Activated CD4-positive, alpha-beta T cell treated with anti-CD3 and anti-CD28 coated beads, Interleukin-2, amount 50 U/mL, for 24 hours (primary cell): ENCODE results near the gene ALG10.
"Not testable (repeated sequence)": the region's sequence is repeated elsewhere in the genome, so short reads cannot be mapped to it uniquely, and the experiment has no call there.

ENCODE experiments used
- DNase-seq, 2 donors: peaks; one replicate each; pipeline ENCODE4 v3.0.0-alpha.2; 2020; ENCODE audit warnings: low read depth in 1 of 2, low spot score in 1 of 2

The ALG10 gene, protein sequence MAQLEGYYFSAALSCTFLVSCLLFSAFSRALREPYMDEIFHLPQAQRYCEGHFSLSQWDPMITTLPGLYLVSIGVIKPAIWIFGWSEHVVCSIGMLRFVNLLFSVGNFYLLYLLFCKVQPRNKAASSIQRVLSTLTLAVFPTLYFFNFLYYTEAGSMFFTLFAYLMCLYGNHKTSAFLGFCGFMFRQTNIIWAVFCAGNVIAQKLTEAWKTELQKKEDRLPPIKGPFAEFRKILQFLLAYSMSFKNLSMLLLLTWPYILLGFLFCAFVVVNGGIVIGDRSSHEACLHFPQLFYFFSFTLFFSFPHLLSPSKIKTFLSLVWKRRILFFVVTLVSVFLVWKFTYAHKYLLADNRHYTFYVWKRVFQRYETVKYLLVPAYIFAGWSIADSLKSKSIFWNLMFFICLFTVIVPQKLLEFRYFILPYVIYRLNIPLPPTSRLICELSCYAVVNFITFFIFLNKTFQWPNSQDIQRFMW

GRCh38 chr12:34022079-34022830, at the start of gene ALG10:
ALG10 (plus strand) TSS chr12:34022496; CDS start chr12:34022600, 104 bp downstream.
- DNase-seq = peak; percentile 81 to 97

DNA sequence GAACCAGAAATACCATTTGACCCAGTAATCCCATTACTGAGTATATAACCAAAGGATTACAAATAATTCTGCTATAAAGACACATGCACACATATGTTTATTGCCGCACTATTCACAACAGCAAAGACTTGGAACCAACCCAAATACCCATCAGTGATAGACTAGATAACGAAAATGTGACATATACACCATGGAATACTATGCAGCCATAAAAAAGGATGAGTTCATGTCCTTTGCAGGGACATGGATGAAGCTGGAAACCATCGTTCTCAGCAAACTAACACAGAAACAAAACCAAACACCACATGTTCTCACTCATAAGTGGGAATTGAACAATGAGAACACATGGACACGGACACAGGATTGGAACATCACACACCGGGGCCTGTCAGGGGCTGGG, 49.4 kb upstream of the ALG10 start:
- DNase-seq = not testable (repeated sequence)

GRCh38 chr12:33977887-33978286, 44.4 kb upstream of the ALG10 start:
- no peak for DNase-seq

DNA sequence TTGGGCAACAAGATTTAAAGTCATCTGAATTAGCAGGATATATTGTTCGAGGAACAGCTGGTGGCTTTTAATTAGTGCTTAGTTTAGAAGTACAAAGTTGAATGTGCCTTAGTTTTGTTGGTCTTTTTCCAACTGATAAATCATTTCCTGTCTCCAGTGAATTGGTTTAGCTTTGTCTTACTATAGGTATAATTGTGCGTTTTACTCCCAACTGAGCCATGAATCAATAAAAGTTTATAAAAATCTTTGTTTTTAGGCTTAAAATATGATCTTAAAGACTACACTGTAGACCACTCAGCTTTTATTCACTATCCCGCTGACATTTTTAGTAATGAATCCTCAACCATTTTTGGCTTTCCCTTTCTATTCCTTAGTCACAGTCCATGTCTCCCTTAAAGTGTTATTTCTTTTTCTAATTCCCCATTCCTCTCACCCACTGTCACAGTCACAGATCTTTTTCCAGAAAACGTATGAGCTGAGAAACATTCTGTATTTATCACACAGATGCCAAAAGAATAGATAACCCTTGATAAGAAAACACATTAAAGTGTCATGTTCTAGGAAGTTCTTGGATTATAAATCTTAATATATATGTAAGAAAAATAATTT, 34.0 kb upstream of the ALG10 start:
- DNase-seq = no peak

- no peak for DNase-seq
These were observed 33.4 kb upstream of the ALG10 start for GRCh38 chr12:33988913-33989312.

GRCh38 chr12:33994857-33995808, 27.2 kb upstream of the ALG10 start:
- no peak for DNase-seq

DNA sequence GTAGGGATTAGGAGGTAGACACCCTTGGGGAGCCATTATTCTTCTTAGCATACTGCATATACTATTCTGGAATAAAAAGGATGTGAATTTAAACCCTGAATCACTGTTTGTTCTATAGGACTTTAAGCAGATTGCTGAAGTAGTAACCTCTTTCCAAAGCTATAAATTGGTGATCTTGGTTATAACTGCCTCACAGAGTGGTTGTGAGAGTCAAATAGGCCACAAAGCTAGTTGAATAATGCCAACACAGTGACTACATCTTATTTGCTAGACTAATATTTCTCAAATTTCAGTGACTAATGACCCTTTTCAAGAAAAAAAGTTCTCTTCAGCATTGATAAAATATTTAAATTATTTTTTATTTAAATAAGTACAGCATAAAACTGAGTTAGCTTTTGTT, 13.5 kb upstream of the ALG10 start:
- DNase-seq = not testable (repeated sequence)

GRCh38 chr12:34016361-34016760, 5.9 kb upstream of the ALG10 start:
- DNase-seq = no peak

GRCh38 chr12:34021071-34021470, 1.2 kb upstream of the ALG10 start:
- no peak for DNase-seq

DNA sequence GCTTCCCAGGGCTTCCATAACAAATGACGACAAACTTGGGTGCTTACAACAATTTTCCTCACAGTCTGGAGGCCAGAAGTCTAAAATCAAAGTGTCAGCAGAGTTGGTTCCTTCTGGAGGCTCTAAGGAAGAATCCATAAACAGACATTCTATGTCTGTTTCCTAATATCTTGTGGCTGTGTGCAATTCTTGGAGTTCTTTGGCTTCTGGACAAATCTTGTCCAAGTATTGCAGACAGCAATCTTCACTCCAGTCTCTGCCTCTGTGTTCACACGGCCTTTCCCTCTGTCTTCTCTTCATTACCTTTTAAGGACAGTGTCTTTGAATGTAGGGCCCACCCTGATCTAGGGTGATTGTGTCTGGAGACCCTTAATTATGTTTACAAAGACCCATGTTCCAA, 5.4 kb downstream of the ALG10 start:
- DNase-seq = not testable (repeated sequence)

DNA sequence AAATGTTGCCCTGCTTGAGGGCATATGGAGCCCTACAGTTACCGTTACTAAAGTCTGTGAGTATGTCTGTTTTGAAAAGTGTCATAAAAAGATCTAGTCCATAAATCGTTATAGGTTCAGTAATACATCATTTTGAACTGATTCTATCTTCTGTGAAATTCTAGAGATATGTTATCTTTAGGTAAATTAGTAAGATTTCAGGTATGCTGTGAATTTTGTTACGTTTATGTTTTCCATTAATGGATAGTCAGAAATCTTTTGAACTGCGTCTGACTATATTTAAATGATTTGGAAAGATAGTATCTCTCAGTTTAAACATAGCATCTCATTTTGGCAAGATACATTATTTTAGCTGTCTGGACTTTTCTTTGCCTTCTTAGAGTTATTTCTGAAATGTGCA, 8.3 kb downstream of the ALG10 start:
- DNase-seq = no peak

- no peak for DNase-seq
These were observed 11.5 kb downstream of the ALG10 start for GRCh38 chr12:34033628-34034296.

- not testable (repeated sequence) for DNase-seq
These were observed 16.1 kb downstream of the ALG10 start for GRCh38 chr12:34038357-34038756.

DNA sequence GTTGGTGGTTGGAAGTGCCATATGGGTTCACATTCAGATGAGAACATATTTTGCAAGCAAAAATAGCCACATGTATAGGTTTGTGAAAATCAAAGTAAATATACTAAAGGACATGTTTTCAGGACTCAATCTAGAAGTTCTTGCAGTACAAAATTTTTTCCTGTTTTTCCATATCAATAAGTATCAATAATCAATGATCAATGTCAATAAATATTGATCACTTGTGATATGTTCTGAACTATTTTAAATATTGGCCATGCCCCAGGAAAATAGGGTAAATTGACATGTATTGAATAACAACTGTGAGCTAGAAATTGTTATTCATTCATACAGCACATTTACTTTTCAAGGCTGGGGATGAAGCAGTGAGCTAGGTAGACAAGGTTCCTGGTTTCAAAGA, 24.3 kb downstream of the ALG10 start:
- DNase-seq = no peak

GRCh38 chr12:34047855-34048254, 25.6 kb downstream of the ALG10 start:
- not testable (repeated sequence) for DNase-seq

DNA sequence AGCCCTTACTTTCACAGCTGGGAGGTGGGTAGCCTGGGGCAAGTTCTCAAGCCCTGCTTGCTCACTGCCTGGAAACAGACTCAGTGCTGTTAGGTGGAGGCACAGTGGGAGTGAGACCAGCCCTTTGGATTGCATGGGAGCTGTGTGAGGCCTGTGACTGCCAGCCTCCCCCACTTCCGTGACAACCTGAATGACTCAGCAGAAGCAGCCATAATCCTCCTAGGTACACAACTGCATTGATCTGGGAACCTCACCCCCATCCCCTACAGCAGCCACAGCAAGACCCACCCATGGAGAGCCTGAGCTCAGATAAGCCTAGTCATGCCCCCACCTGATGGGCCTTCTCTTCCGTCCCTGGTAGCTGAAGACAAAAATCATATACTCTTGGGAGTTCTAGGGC, 26.4 kb downstream of the ALG10 start:
- no peak for DNase-seq

GRCh38 chr12:34051486-34051885, 29.2 kb downstream of the ALG10 start:
- no peak for DNase-seq

- DNase-seq = no peak
These were observed 32.6 kb downstream of the ALG10 start for GRCh38 chr12:34054938-34055337.
